Tibial nerve (tissue), 3 donors: ENCODE measurements around the gene IL34.

Experiments
- POLR2A ChIP-seq, 2 donors: fragments of 450-650 bp; IDR thresholded peaks; one replicate each; pipeline ENCODE4 v1.6.1; 2017; ENCODE audit warnings: antibody characterized with exemption in 2 of 2, mild to moderate bottlenecking in 2 of 2, moderate library complexity in 2 of 2
- TF ChIP-seq, protein P1 (sequence below), 5 experiments: fragments of 200-600 bp in 3 of 5; fragments of 450-650 bp in 2 of 5; sonication (generic) in 3 of 5; IDR thresholded peaks; one replicate each; pipeline ENCODE4 v1.5.1; 2016 to 2019; ENCODE audit warnings: antibody characterized with exemption in 5 of 5, mild to moderate bottlenecking in 3 of 5, moderate library complexity in 2 of 5

DNA sequence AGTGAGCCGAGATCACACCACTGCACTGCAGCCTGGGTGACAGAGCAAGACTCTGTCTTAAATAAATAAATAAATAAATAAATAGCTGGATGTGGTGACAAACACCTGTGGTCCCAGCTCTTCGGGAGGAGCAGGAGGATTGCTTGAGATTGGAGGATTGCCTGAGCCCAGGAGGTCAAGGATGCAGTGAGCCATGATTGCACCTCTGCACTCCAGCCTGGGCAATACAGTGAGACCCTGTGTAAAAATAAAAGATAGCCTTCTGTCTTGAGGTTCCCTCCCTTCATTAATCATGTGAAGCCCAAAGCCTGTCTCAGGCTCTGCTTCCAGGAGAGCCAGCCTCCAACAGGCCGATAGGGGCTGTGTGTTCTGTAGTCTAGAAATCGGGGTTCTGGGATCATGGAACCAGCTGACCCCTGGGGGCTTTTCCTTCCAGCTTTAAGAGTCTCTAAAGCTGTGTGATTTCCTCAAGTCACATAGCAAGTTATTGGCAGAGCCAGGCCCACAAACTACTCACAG is 34.5 kb upstream of the IL34 start:
- TF ChIP-seq, protein P1, sequence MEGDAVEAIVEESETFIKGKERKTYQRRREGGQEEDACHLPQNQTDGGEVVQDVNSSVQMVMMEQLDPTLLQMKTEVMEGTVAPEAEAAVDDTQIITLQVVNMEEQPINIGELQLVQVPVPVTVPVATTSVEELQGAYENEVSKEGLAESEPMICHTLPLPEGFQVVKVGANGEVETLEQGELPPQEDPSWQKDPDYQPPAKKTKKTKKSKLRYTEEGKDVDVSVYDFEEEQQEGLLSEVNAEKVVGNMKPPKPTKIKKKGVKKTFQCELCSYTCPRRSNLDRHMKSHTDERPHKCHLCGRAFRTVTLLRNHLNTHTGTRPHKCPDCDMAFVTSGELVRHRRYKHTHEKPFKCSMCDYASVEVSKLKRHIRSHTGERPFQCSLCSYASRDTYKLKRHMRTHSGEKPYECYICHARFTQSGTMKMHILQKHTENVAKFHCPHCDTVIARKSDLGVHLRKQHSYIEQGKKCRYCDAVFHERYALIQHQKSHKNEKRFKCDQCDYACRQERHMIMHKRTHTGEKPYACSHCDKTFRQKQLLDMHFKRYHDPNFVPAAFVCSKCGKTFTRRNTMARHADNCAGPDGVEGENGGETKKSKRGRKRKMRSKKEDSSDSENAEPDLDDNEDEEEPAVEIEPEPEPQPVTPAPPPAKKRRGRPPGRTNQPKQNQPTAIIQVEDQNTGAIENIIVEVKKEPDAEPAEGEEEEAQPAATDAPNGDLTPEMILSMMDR (IDR thresholded peaks at IDR 0.05): no peak
- no peak for TF ChIP-seq POLR2A (IDR thresholded peaks at IDR 0.05)
